ENCODE measurements around the gene HOXA1.

Gene HOXA1

GRCh38 chr7:27131390-27131819, 35.6 kb upstream of the HOXA1 start:
- 70% methylated on average over 5 of the region's 12 CpGs for WGBS (ENCODE audit: insufficient coverage)
- POLR2A ChIA-PET: interaction anchor here (0.8 to 1.2 kb wide), 3 partner anchors 17 to 268 kb away, joined by 3 to 6 read pairs (median 3); partner anchors contain the start of genes HOXA6 and HOXA7

GRCh38 chr7:27130540-27131389, 35.0 kb upstream of the HOXA1 start, which contains the start of gene HOXA4:
Gene HOXA4, minus strand, starts transcription at chr7:27130757. Its CDS starts 24 bp downstream, at chr7:27130733.
- peaks cover 3 to 71% (median 46%) of the 10 kb centered on the region in 4 experiments for H3K36me3 ChIP-seq (ENCODE audit: control insufficient read depth in 4 of 4, insufficient read depth in 4 of 4, low read length in 3 of 4)
- CTCF ChIA-PET: interaction anchor here (0.9 to 2.8 kb wide), 11 partner anchors 9 to 449 kb away, joined by 3 to 16 read pairs (median 4); no protein-coding TSS in a partner anchor
- DNase-seq: peak; percentile 84 to 90 (median 89)
- peaks cover 13 to 38% (median 17%) of the 10 kb centered on the region in 4 experiments for H3K4me1 ChIP-seq (ENCODE audit: control extremely low read depth in 1 of 4, control insufficient read depth in 4 of 4, insufficient read depth in 4 of 4, low read length in 3 of 4)
- no peaks in the 10 kb centered on the region for H3K9me3 ChIP-seq (ENCODE audit: control extremely low read depth in 1 of 5, control insufficient read depth in 4 of 5, insufficient read depth in 2 of 5, low read depth in 1 of 5, low read length in 4 of 5)
- WGBS (ENCODE audit: insufficient coverage): 33% methylated on average over 55 of the region's 67 CpGs
- no peaks in the 10 kb centered on the region for H3K27me3 ChIP-seq (replicated peaks in 2 of 5; ENCODE audit: control insufficient read depth in 4 of 5, insufficient read depth in 5 of 5, low read length in 4 of 5)
- peak within 1 kb of the TSS; percentile 23 to 77 (median 60) for H3K4me3 ChIP-seq (ENCODE audit: control insufficient read depth in 1 of 7, extremely low read depth in 1 of 7, insufficient read depth in 4 of 7, low read depth in 2 of 7, low read length in 6 of 7)
- POLR2A ChIA-PET: interaction anchor here (0.8 to 1.2 kb wide), 3 partner anchors 17 to 268 kb away, joined by 3 to 6 read pairs (median 3); partner anchors contain the start of genes HOXA6 and HOXA7
- H3K27ac ChIP-seq (ENCODE audit: insufficient read depth in 1 of 2, low read depth in 1 of 2, low read length in 2 of 2, poor library complexity in 1 of 2, severe bottlenecking in 2 of 2): peak within 1 kb of the TSS; percentile 37 to 73

More at GRCh38 chr7:27131390-27131819, 35.6 kb upstream of the HOXA1 start:
- peak overlapping the region; percentile 37 to 73 for H3K27ac ChIP-seq (ENCODE audit: insufficient read depth in 1 of 2, low read depth in 1 of 2, low read length in 2 of 2, poor library complexity in 1 of 2, severe bottlenecking in 2 of 2)
- peak overlapping the region; percentile 23 to 77 (median 60) for H3K4me3 ChIP-seq (ENCODE audit: control insufficient read depth in 1 of 7, extremely low read depth in 1 of 7, insufficient read depth in 4 of 7, low read depth in 2 of 7, low read length in 6 of 7)
- CTCF ChIA-PET: interaction anchor here (0.9 to 2.8 kb wide), 13 partner anchors 9 to 462 kb away, joined by 3 to 16 read pairs (median 3); no protein-coding TSS in a partner anchor
- no peak for DNase-seq
- peaks cover 19 to 45% (median 22%) of the 10 kb centered on the region in 4 experiments for H3K4me1 ChIP-seq (ENCODE audit: control extremely low read depth in 1 of 4, control insufficient read depth in 4 of 4, insufficient read depth in 4 of 4, low read length in 3 of 4)
- H3K9me3 ChIP-seq (ENCODE audit: control extremely low read depth in 1 of 5, control insufficient read depth in 4 of 5, insufficient read depth in 2 of 5, low read depth in 1 of 5, low read length in 4 of 5): no peaks in the 10 kb centered on the region
- H3K27me3 ChIP-seq (replicated peaks in 2 of 5; ENCODE audit: control insufficient read depth in 4 of 5, insufficient read depth in 5 of 5, low read length in 4 of 5): no peaks in the 10 kb centered on the region
- H3K36me3 ChIP-seq (ENCODE audit: control insufficient read depth in 4 of 4, insufficient read depth in 4 of 4, low read length in 3 of 4): peaks cover 3 to 68% (median 43%) of the 10 kb centered on the region in 4 experiments

- H3K4me1 ChIP-seq (ENCODE audit: control extremely low read depth in 1 of 4, control insufficient read depth in 4 of 4, insufficient read depth in 4 of 4, low read length in 3 of 4): peaks cover 5 to 30% (median 10%) of the 10 kb centered on the region in 4 experiments
- peak overlapping the region in 6 of 7 experiments; percentile 24 to 77 (median 54) for H3K4me3 ChIP-seq (ENCODE audit: control insufficient read depth in 1 of 7, extremely low read depth in 1 of 7, insufficient read depth in 4 of 7, low read depth in 2 of 7, low read length in 6 of 7)
- ChIA-PET POLR2A (no interaction called here), CTCF (interaction anchor here (1.0 to 2.8 kb wide), 6 partner anchors 10 to 276 kb away, joined by 3 to 16 read pairs (median 6); no protein-coding TSS in a partner anchor)
- H3K27ac ChIP-seq (ENCODE audit: insufficient read depth in 1 of 2, low read depth in 1 of 2, low read length in 2 of 2, poor library complexity in 1 of 2, severe bottlenecking in 2 of 2): no peak overlapping the region
- DNase-seq: peak in 1 of 3 donors; percentile 39
- H3K36me3 ChIP-seq (ENCODE audit: control insufficient read depth in 4 of 4, insufficient read depth in 4 of 4, low read length in 3 of 4): peaks cover 3 to 76% (median 49%) of the 10 kb centered on the region in 4 experiments
- H3K27me3 ChIP-seq (replicated peaks in 2 of 5; ENCODE audit: control insufficient read depth in 4 of 5, insufficient read depth in 5 of 5, low read length in 4 of 5): no peaks in the 10 kb centered on the region
- no peaks in the 10 kb centered on the region for H3K9me3 ChIP-seq (ENCODE audit: control extremely low read depth in 1 of 5, control insufficient read depth in 4 of 5, insufficient read depth in 2 of 5, low read depth in 1 of 5, low read length in 4 of 5)
- 71% methylated on average over 56 of the region's 72 CpGs for WGBS (ENCODE audit: insufficient coverage)
Observed at GRCh38 chr7:27129729-27130539, 34.1 kb upstream of the HOXA1 start.

- no peak overlapping the region for H3K4me3 ChIP-seq (ENCODE audit: control insufficient read depth in 1 of 7, extremely low read depth in 1 of 7, insufficient read depth in 4 of 7, low read depth in 2 of 7, low read length in 6 of 7)
- CTCF ChIA-PET: interaction anchor here (0.7 to 2.2 kb wide), 7 partner anchors 9 to 274 kb away, joined by 3 to 7 read pairs (median 4); no protein-coding TSS in a partner anchor
- H3K27me3 ChIP-seq (replicated peaks in 2 of 5; ENCODE audit: control insufficient read depth in 4 of 5, insufficient read depth in 5 of 5, low read length in 4 of 5): no peaks in the 10 kb centered on the region
- WGBS (ENCODE audit: insufficient coverage): 100% methylated on average over 18 of the region's 28 CpGs
- H3K4me1 ChIP-seq (ENCODE audit: control extremely low read depth in 1 of 4, control insufficient read depth in 4 of 4, insufficient read depth in 4 of 4, low read length in 3 of 4): peaks cover 0 to 21% (median 4%) of the 10 kb centered on the region in 4 experiments
- H3K27ac ChIP-seq (ENCODE audit: insufficient read depth in 1 of 2, low read depth in 1 of 2, low read length in 2 of 2, poor library complexity in 1 of 2, severe bottlenecking in 2 of 2): no peak overlapping the region
- no peaks in the 10 kb centered on the region for H3K9me3 ChIP-seq (ENCODE audit: control extremely low read depth in 1 of 5, control insufficient read depth in 4 of 5, insufficient read depth in 2 of 5, low read depth in 1 of 5, low read length in 4 of 5)
- DNase-seq: no peak
- peaks cover 3 to 78% (median 58%) of the 10 kb centered on the region in 4 experiments for H3K36me3 ChIP-seq (ENCODE audit: control insufficient read depth in 4 of 4, insufficient read depth in 4 of 4, low read length in 3 of 4)
- POLR2A ChIA-PET: no interaction called here
Observed at GRCh38 chr7:27128776-27129728, 33.3 kb upstream of the HOXA1 start.

GRCh38 chr7:27128034-27128433, 32.2 kb upstream of the HOXA1 start:
- H3K27ac ChIP-seq (ENCODE audit: insufficient read depth in 1 of 2, low read depth in 1 of 2, low read length in 2 of 2, poor library complexity in 1 of 2, severe bottlenecking in 2 of 2): no peak overlapping the region
- 90% methylated on average over 1 of the region's 2 CpGs for WGBS (ENCODE audit: insufficient coverage)
- no peaks in the 10 kb centered on the region for H3K27me3 ChIP-seq (replicated peaks in 2 of 5; ENCODE audit: control insufficient read depth in 4 of 5, insufficient read depth in 5 of 5, low read length in 4 of 5)
- CTCF ChIA-PET: interaction anchor here (0.7 to 1.8 kb wide), 6 partner anchors 8 to 273 kb away, joined by 3 to 7 read pairs (median 4); no protein-coding TSS in a partner anchor
- POLR2A ChIA-PET: no interaction called here
- H3K4me1 ChIP-seq (ENCODE audit: control extremely low read depth in 1 of 4, control insufficient read depth in 4 of 4, insufficient read depth in 4 of 4, low read length in 3 of 4): peaks cover 3 to 16% (median 4%) of the 10 kb centered on the region in 4 experiments
- DNase-seq: no peak
- no peaks in the 10 kb centered on the region for H3K9me3 ChIP-seq (ENCODE audit: control extremely low read depth in 1 of 5, control insufficient read depth in 4 of 5, insufficient read depth in 2 of 5, low read depth in 1 of 5, low read length in 4 of 5)
- peaks cover 3 to 79% (median 55%) of the 10 kb centered on the region in 4 experiments for H3K36me3 ChIP-seq (ENCODE audit: control insufficient read depth in 4 of 4, insufficient read depth in 4 of 4, low read length in 3 of 4)
- no peak overlapping the region for H3K4me3 ChIP-seq (ENCODE audit: control insufficient read depth in 1 of 7, extremely low read depth in 1 of 7, insufficient read depth in 4 of 7, low read depth in 2 of 7, low read length in 6 of 7)
